ENCODE data around the gene MORN5.

The MORN5 gene

DNA sequence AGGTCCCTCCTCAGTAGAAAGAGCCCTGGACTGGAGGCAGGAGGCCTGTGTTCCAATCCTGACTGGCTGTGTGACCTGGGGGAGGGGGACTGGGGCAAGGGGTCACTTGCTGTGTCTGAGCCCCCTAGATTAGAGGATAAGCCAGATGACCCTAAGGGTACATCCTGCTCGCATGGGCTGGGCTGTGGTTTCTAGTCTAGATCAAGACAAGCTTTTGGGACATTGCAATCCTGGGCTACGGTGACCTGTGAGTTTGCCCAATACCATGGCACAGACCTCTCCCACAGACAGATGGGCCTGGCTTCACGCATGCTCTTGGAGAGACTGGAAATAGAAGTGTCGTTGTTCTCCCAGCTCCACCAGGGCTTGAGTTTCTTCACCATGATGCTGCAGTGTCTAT is 27.2 kb upstream of the MORN5 start:
- Histone ChIP-seq H3K27ac (ENCODE audit: insufficient read depth, low read length, poor library complexity, severe bottlenecking) (no peak overlapping the region), H3K27me3 (replicated peaks; ENCODE audit: control insufficient read depth, insufficient read depth, low read length, poor library complexity, severe bottlenecking) (no peaks in the 10 kb centered on the region), H3K36me3 (ENCODE audit: control insufficient read depth, insufficient read depth, low read length) (no peaks in the 10 kb centered on the region), H3K4me1 (ENCODE audit: control insufficient read depth, insufficient read depth, low read length, poor library complexity, severe bottlenecking) (no peaks in the 10 kb centered on the region), H3K9me3 (ENCODE audit: control insufficient read depth, low read length) (no peaks in the 10 kb centered on the region), H3K4me3 (ENCODE audit: insufficient read depth, low read depth, low read length, poor library complexity, severe bottlenecking) (no peak overlapping the region)
- no peak for DNase-seq

DNA sequence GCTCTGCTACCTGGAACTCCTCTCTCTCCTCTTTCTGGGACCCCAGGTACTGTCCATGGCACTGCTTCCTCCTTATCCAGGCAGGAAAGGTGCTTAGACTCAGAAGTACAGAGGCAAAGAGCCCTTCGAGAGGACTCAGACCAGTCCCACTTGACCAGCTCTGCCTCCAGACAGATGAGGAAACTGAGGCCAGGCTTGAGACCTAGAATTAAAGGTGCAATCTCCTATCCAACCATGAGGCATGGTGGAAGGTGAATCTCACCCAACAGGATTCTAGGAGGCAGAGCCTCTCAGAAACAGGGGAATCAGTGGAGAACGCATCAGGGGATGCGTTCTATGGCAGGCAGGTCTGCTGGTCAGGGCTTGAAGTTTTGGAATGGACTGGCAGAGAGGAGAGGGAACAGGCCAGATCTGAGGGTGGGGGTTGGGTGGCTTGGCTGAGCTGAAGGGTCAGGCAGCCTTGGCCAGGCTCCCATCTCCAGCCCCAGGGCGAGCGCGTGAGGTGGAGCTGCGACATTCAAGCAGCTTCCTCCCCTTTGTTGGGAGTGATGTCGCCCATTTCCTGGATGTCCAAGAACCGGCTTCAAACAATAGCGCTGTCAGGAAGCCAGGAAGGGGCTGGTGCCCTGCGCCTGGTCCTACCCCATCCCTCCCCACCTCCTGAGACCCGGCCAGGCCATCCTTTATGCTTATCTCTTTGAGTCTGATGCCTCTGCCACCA is 26.3 kb upstream of the MORN5 start:
- H3K27me3 ChIP-seq (replicated peaks; ENCODE audit: control insufficient read depth, insufficient read depth, low read length, poor library complexity, severe bottlenecking): no peaks in the 10 kb centered on the region
- no peak for DNase-seq
- no peaks in the 10 kb centered on the region for H3K4me1 ChIP-seq (ENCODE audit: control insufficient read depth, insufficient read depth, low read length, poor library complexity, severe bottlenecking)
- H3K27ac ChIP-seq (ENCODE audit: insufficient read depth, low read length, poor library complexity, severe bottlenecking): no peak overlapping the region
- H3K9me3 ChIP-seq (ENCODE audit: control insufficient read depth, low read length): no peaks in the 10 kb centered on the region
- no peak overlapping the region for H3K4me3 ChIP-seq (ENCODE audit: insufficient read depth, low read depth, low read length, poor library complexity, severe bottlenecking)
- no peaks in the 10 kb centered on the region for H3K36me3 ChIP-seq (ENCODE audit: control insufficient read depth, insufficient read depth, low read length)

DNA sequence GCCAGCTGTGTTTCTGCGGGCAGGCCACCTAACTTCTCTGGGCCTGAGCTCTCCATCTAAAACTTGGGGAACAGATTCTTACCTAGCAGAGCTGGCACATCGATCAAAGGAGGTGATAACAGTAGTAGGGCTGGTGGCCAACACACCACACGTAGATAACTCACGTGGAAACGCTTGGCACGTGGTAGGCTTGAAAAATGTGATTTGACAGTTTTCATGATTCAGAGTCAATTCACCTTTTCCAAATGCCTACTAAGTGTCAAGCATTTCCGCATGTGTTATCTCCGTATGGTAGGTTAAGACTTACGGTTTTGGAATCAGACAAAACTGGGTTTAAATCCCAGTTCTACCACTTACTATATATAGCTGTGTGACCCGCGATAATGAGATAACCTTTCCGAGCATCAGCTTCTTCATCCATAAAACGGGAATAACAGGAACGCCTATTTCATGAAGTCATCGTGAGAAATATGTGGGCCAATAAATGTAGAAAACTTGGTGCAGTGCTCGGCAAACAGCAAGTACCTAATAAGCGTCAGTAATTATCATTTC is 25.6 kb upstream of the MORN5 start:
- no peak overlapping the region for H3K4me3 ChIP-seq (ENCODE audit: insufficient read depth, low read depth, low read length, poor library complexity, severe bottlenecking)
- H3K27ac ChIP-seq (ENCODE audit: insufficient read depth, low read length, poor library complexity, severe bottlenecking): no peak overlapping the region
- no peaks in the 10 kb centered on the region for H3K36me3 ChIP-seq (ENCODE audit: control insufficient read depth, insufficient read depth, low read length)
- no peaks in the 10 kb centered on the region for H3K9me3 ChIP-seq (ENCODE audit: control insufficient read depth, low read length)
- H3K4me1 ChIP-seq (ENCODE audit: control insufficient read depth, insufficient read depth, low read length, poor library complexity, severe bottlenecking): no peaks in the 10 kb centered on the region
- DNase-seq: no peak
- no peaks in the 10 kb centered on the region for H3K27me3 ChIP-seq (replicated peaks; ENCODE audit: control insufficient read depth, insufficient read depth, low read length, poor library complexity, severe bottlenecking)

DNA sequence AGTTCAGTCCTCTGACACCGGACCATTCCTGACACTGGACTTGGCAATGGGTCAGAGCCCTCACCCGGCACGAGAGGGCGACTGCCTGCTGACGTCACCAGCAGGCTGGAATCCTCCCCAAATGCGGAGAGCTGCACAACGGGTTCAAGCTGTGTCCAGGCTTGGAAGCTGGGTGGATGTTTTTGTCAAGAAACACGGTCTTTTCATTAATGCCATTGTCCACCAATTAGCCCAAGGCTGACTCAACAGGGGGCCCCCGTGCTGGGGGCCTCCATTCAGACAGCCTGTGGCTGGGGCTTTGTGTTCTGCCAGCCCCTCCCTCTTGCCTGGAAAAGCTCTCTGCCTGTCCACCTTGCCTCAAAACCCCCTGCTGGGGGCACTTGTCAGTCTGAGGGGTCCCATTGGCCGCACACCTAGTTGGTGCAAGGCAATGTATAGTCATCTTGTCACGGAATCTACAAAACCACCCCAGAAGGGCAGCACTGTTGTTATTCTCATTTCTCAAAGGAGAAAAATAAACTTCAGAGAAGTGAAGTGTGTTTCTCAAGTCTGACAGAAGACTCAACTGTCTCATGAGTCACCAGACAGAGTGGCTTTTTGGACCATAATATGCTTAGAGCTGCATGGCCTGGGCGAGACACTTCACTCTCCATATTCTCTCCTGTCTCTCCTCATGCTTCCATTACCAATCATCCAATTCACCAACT is 24.7 kb upstream of the MORN5 start:
- Histone ChIP-seq H3K4me3 (ENCODE audit: insufficient read depth, low read depth, low read length, poor library complexity, severe bottlenecking) (no peak overlapping the region), H3K27me3 (replicated peaks; ENCODE audit: control insufficient read depth, insufficient read depth, low read length, poor library complexity, severe bottlenecking) (no peaks in the 10 kb centered on the region), H3K9me3 (ENCODE audit: control insufficient read depth, low read length) (no peaks in the 10 kb centered on the region), H3K36me3 (ENCODE audit: control insufficient read depth, insufficient read depth, low read length) (no peaks in the 10 kb centered on the region), H3K4me1 (ENCODE audit: control insufficient read depth, insufficient read depth, low read length, poor library complexity, severe bottlenecking) (no peaks in the 10 kb centered on the region), H3K27ac (ENCODE audit: insufficient read depth, low read length, poor library complexity, severe bottlenecking) (no peak overlapping the region)
- no peak for DNase-seq

DNA sequence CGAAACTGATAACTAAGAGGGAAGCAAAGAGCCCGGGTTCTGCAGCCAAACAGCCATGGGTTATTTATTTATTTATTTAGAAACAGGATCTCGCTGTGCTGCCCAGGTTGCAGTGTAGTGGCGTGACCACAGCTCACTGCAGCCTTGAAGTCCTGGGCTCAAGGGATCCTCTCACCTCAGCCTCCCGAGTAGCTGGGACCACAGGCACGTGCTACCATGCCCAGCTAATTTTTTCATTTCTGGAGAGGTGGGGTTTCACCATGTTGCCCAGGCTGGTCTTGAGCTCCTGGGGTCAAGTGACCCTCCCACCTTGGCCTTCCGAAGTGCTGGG is 24.2 kb upstream of the MORN5 start:
- Histone ChIP-seq H3K4me3 (ENCODE audit: insufficient read depth, low read depth, low read length, poor library complexity, severe bottlenecking) (no peak overlapping the region), H3K36me3 (ENCODE audit: control insufficient read depth, insufficient read depth, low read length) (no peaks in the 10 kb centered on the region), H3K27ac (ENCODE audit: insufficient read depth, low read length, poor library complexity, severe bottlenecking) (no peak overlapping the region), H3K9me3 (ENCODE audit: control insufficient read depth, low read length) (no peaks in the 10 kb centered on the region), H3K27me3 (replicated peaks; ENCODE audit: control insufficient read depth, insufficient read depth, low read length, poor library complexity, severe bottlenecking) (no peaks in the 10 kb centered on the region), H3K4me1 (ENCODE audit: control insufficient read depth, insufficient read depth, low read length, poor library complexity, severe bottlenecking) (no peaks in the 10 kb centered on the region)
- DNase-seq: no peak

DNA sequence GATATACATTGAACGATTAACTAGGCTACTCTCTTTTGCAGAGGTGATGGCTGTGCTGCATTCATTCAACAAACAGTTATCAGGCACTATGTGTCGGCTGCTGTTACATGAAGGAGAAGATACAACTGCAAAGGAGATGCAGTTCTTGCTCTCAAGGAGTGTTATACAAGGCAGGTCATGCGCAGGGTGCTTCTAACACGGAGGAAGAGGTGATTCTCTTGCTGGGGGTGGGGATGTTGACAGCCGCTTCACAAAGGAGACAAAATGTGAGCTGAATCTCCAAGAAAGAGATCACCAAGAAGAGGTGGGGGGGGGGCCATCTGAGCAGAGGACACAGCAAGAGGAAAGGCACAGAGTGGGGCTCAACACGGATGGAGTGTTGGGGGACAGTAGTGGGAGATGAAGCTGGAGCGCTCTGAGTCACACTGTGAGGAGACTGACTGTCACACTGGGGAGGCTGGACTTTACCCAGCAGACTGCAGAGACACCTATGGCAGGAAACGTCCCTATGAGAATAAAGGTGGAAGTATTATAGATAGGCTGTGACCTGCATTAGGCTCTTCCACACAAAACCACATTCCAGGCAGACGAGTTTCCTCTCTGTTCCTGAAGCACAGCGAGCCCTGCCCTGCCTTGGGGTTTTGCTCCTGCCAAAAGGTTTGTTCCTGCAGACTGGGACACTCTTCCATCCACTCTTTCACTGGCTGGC is 21.0 kb upstream of the MORN5 start:
- H3K9me3 ChIP-seq (ENCODE audit: control insufficient read depth, low read length): no peaks in the 10 kb centered on the region
- no peaks in the 10 kb centered on the region for H3K4me1 ChIP-seq (ENCODE audit: control insufficient read depth, insufficient read depth, low read length, poor library complexity, severe bottlenecking)

DNA sequence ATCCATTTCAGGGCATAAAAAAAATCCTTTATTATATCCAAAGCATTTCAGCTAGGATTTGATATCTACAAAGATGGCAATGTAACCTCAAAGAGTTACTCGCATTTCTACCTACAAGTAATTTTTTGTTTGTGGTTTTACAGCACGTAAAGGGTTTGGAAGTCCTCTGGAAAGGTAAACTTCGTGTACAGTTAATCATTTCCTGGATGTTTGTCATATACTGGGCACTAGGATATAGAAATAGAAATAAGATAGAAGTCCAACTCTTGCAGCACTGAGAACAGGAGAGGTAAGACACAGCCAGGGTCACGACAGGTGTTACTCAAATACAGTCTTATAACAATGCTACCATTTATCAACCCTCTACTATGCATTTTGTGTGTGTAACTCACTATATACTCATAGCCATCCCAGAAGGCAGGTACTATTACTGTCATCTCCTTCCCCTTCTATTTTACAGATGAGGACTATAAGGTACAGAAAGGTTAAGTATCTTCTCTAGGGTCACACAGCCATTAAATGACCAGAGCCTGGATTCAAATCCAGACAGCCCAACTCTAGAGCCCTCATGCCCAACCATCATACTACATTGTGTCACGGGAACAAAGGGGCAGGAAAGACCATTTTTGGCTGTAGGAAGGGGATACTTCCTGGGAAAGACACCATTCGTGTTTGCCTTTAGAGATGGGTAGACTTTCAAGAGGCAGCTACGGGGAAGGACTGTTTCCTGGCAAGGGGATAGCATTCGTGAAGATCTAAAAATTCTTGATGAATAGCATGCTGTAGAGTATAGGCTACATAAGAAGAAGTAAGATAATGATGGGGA is 19.1 kb upstream of the MORN5 start:
- Histone ChIP-seq H3K27me3 (replicated peaks; ENCODE audit: control insufficient read depth, insufficient read depth, low read length, poor library complexity, severe bottlenecking) (no peaks in the 10 kb centered on the region), H3K36me3 (ENCODE audit: control insufficient read depth, insufficient read depth, low read length) (peaks cover 28% of the 10 kb centered on the region), H3K4me1 (ENCODE audit: control insufficient read depth, insufficient read depth, low read length, poor library complexity, severe bottlenecking) (no peaks in the 10 kb centered on the region), H3K4me3 (ENCODE audit: insufficient read depth, low read depth, low read length, poor library complexity, severe bottlenecking) (no peak overlapping the region), H3K9me3 (ENCODE audit: control insufficient read depth, low read length) (no peaks in the 10 kb centered on the region), H3K27ac (ENCODE audit: insufficient read depth, low read length, poor library complexity, severe bottlenecking) (no peak overlapping the region)
- DNase-seq: no peak

More for the DNA sequence above, 21.0 kb upstream of the MORN5 start:
- DNase-seq: no peak
- H3K27me3 ChIP-seq (replicated peaks; ENCODE audit: control insufficient read depth, insufficient read depth, low read length, poor library complexity, severe bottlenecking): no peaks in the 10 kb centered on the region
- H3K27ac ChIP-seq (ENCODE audit: insufficient read depth, low read length, poor library complexity, severe bottlenecking): no peak overlapping the region
- H3K36me3 ChIP-seq (ENCODE audit: control insufficient read depth, insufficient read depth, low read length): peaks cover 9% of the 10 kb centered on the region
- H3K4me3 ChIP-seq (ENCODE audit: insufficient read depth, low read depth, low read length, poor library complexity, severe bottlenecking): no peak overlapping the region

DNA sequence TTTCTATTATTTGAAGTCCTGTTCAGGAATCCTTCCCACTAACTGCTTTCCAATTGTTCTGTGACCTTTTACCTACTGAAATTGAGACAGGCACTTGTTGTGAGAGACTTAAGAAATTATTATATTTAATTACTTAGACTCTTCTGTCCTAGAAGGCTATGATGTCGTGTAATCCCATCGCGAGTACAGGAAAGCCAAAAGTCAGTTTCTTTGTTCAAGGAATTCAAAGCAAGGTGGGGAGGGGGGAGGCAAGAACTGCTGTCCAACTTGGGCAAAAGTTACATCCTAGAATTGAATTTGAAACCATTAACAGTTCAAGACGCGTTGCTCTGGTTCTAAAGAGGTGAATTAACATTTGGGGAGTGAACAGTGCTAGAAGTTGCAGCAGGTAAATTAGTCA is 18.0 kb upstream of the MORN5 start:
- Histone ChIP-seq H3K4me3 (ENCODE audit: insufficient read depth, low read depth, low read length, poor library complexity, severe bottlenecking) (no peak overlapping the region), H3K27me3 (replicated peaks; ENCODE audit: control insufficient read depth, insufficient read depth, low read length, poor library complexity, severe bottlenecking) (no peaks in the 10 kb centered on the region), H3K4me1 (ENCODE audit: control insufficient read depth, insufficient read depth, low read length, poor library complexity, severe bottlenecking) (no peaks in the 10 kb centered on the region), H3K9me3 (ENCODE audit: control insufficient read depth, low read length) (no peaks in the 10 kb centered on the region), H3K27ac (ENCODE audit: insufficient read depth, low read length, poor library complexity, severe bottlenecking) (no peak overlapping the region), H3K36me3 (ENCODE audit: control insufficient read depth, insufficient read depth, low read length) (peaks cover 38% of the 10 kb centered on the region)
- DNase-seq: no peak

DNA sequence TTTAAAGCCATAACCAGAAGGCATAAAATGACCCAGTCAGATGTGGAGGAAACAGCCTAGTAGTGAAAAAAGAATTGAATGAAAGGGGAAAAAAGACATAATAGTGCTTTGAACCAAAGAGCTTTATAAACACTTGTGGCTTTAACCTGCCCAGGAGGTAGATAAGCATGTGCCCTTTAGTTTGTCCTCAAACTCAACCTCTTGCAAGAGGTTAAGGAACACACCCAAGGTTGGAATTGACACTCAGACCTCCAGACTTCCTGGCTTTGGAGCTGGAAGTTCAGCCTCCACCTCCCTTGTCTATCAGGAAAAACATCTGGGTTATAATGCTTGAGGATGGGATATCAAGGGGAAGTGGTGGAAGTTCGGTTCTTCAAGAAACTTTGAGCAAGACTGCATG is 16.4 kb upstream of the MORN5 start:
- no peak overlapping the region for H3K27ac ChIP-seq (ENCODE audit: insufficient read depth, low read length, poor library complexity, severe bottlenecking)
- H3K36me3 ChIP-seq (ENCODE audit: control insufficient read depth, insufficient read depth, low read length): peaks cover 50% of the 10 kb centered on the region
- no peaks in the 10 kb centered on the region for H3K4me1 ChIP-seq (ENCODE audit: control insufficient read depth, insufficient read depth, low read length, poor library complexity, severe bottlenecking)
- DNase-seq: no peak
- no peaks in the 10 kb centered on the region for H3K27me3 ChIP-seq (replicated peaks; ENCODE audit: control insufficient read depth, insufficient read depth, low read length, poor library complexity, severe bottlenecking)
- no peak overlapping the region for H3K4me3 ChIP-seq (ENCODE audit: insufficient read depth, low read depth, low read length, poor library complexity, severe bottlenecking)
- no peaks in the 10 kb centered on the region for H3K9me3 ChIP-seq (ENCODE audit: control insufficient read depth, low read length)
